ENCODE measurements around the gene TTC32. TPM values are rescaled to one million over a fixed set of nuclear protein-coding genes. Genes with fewer than 3 reads are reported as not detected.

TTC32 gene
- total and polyA plus RNA-seq, 2 donors (not counting 3 experiments of a cell fraction or from before 2014, with no cell fraction given) = 8.8 to 9.4 TPM

GRCh38 chr2:19851116-19851695 is 50.6 kb downstream of the TTC32 start:
- no peak overlapping the region for H3K4me2 ChIP-seq (ENCODE audit: insufficient read depth, low read length)
- no peak for FAIRE-seq
- no peaks in the 10 kb centered on the region for H4K20me1 ChIP-seq (replicated peaks; ENCODE audit: control insufficient read depth, extremely low read depth, insufficient read depth, low read length)
- ChIA-PET POLR2A (no interaction called here), CTCF (interaction anchor here (0.6 kb wide), 1 partner anchor 81 kb away, joined by 4 read pairs; no protein-coding TSS in a partner anchor)
- dilution Hi-C loops (cut with MboI; ENCODE audit: extremely low pct_ligation_motif_present, low sequenced_read_pairs) = no loop called here
- DNase-seq (ENCODE audit: low read depth, low spot score) = no peak
- no peak overlapping the region for H3K9ac ChIP-seq (replicated peaks; ENCODE audit: extremely low read depth, insufficient read depth, low read length)
- no peaks in the 10 kb centered on the region for H3K9me1 ChIP-seq (replicated peaks; ENCODE audit: control insufficient read depth, extremely low read depth, insufficient read depth, low read length)
- H3K27me3 ChIP-seq (ENCODE audit: control insufficient read depth in 2 of 2, insufficient read depth in 2 of 2, low read length in 2 of 2) = peaks cover 0 to 2% of the 10 kb centered on the region in 2 experiments
- no peaks in the 10 kb centered on the region for H3K9me3 ChIP-seq (replicated peaks; ENCODE audit: control insufficient read depth, insufficient read depth, low read length)
- intact Hi-C loops (cut with micrococcal nuclease) = no loop called here
- no peaks in the 10 kb centered on the region for H3K79me2 ChIP-seq (ENCODE audit: control insufficient read depth, insufficient read depth, low read length)
- no peak overlapping the region for H3K4me3 ChIP-seq (replicated peaks in 1 of 3; ENCODE audit: insufficient read depth in 1 of 3, low read depth in 1 of 3, low read length in 3 of 3)
- H3K36me3 ChIP-seq (ENCODE audit: control insufficient read depth in 2 of 2, extremely low read depth in 1 of 2, insufficient read depth in 2 of 2, low read length in 2 of 2) = no peaks in the 10 kb centered on the region
- H3K27ac ChIP-seq (ENCODE audit: insufficient read depth, low read depth, low read length) = no peak overlapping the region
- H3K4me1 ChIP-seq (ENCODE audit: control insufficient read depth, extremely low read depth, insufficient read depth, low read length) = no peaks in the 10 kb centered on the region
- no TSS peak for BruUV-seq (replicated peaks)
- TF ChIP-seq GATA2 (IDR thresholded peaks at IDR 0.05; ENCODE audit: insufficient read depth, insufficient read length, low read depth, low read length) (no peak), CTCF (IDR thresholded peaks at IDR 0.05; ENCODE audit: extremely low read depth in 1 of 2, insufficient read depth in 1 of 2, low read depth in 1 of 2, low read length in 2 of 2) (peak in 1 of 2 donors; percentile 12)
- no peak overlapping the region for H2AFZ ChIP-seq (ENCODE audit: low read depth, low read length)

GRCh38 chr2:19850056-19851050 is 51.4 kb downstream of the TTC32 start:
- intact Hi-C loops (cut with micrococcal nuclease) (no loop called here), dilution Hi-C loops (cut with MboI; ENCODE audit: extremely low pct_ligation_motif_present, low sequenced_read_pairs) (no loop called here)
- Histone ChIP-seq H3K27ac (ENCODE audit: insufficient read depth, low read depth, low read length) (no peak overlapping the region), H2AFZ (ENCODE audit: low read depth, low read length) (no peak overlapping the region), H3K9me1 (replicated peaks; ENCODE audit: control insufficient read depth, extremely low read depth, insufficient read depth, low read length) (no peaks in the 10 kb centered on the region), H4K20me1 (replicated peaks; ENCODE audit: control insufficient read depth, extremely low read depth, insufficient read depth, low read length) (no peaks in the 10 kb centered on the region), H3K27me3 (ENCODE audit: control insufficient read depth in 2 of 2, insufficient read depth in 2 of 2, low read length in 2 of 2) (peaks cover 0 to 2% of the 10 kb centered on the region in 2 experiments), H3K36me3 (ENCODE audit: control insufficient read depth in 2 of 2, extremely low read depth in 1 of 2, insufficient read depth in 2 of 2, low read length in 2 of 2) (no peaks in the 10 kb centered on the region), H3K4me3 (replicated peaks in 1 of 3; ENCODE audit: insufficient read depth in 1 of 3, low read depth in 1 of 3, low read length in 3 of 3) (no peak overlapping the region), H3K4me1 (ENCODE audit: control insufficient read depth, extremely low read depth, insufficient read depth, low read length) (no peaks in the 10 kb centered on the region), H3K9me3 (replicated peaks; ENCODE audit: control insufficient read depth, insufficient read depth, low read length) (no peaks in the 10 kb centered on the region), H3K79me2 (ENCODE audit: control insufficient read depth, insufficient read depth, low read length) (no peaks in the 10 kb centered on the region), H3K9ac (replicated peaks; ENCODE audit: extremely low read depth, insufficient read depth, low read length) (no peak overlapping the region), H3K4me2 (ENCODE audit: insufficient read depth, low read length) (no peak overlapping the region)
- BruUV-seq (replicated peaks) = no TSS peak
- no peak for TF ChIP-seq MYC (IDR thresholded peaks at IDR 0.05; ENCODE audit: low read depth, low read length)
- TF ChIP-seq POLR2A (IDR thresholded peaks at IDR 0.05; ENCODE audit: low read depth, low read length) = no peak
- no peak for TF ChIP-seq CTCF (IDR thresholded peaks at IDR 0.05; ENCODE audit: extremely low read depth in 1 of 2, insufficient read depth in 1 of 2, low read depth in 1 of 2, low read length in 2 of 2)
- TF ChIP-seq MAX (IDR thresholded peaks at IDR 0.05; ENCODE audit: insufficient read depth, insufficient read length) = no peak
- TF ChIP-seq FOS (IDR thresholded peaks at IDR 0.05; ENCODE audit: borderline replicate concordance, insufficient read depth, low read length) = no peak
- TF ChIP-seq GATA2 (IDR thresholded peaks at IDR 0.05; ENCODE audit: insufficient read depth, insufficient read length, low read depth, low read length) = no peak
- TF ChIP-seq EZH2 (IDR thresholded peaks at IDR 0.05; ENCODE audit: borderline replicate concordance, low read depth, low read length, severe bottlenecking) = no peak
- TF ChIP-seq JUN (IDR thresholded peaks at IDR 0.05; ENCODE audit: borderline replicate concordance, insufficient read depth, insufficient read length, low read depth) = no peak
- no peak for TF ChIP-seq POLR2AphosphoS5 (IDR thresholded peaks at IDR 0.05; ENCODE audit: insufficient read depth, low read depth, low read length)
- FAIRE-seq (no peak), DNase-seq (ENCODE audit: low read depth, low spot score) (no peak)
- ChIA-PET POLR2A (no interaction called here), CTCF (no interaction called here)

Data from endothelial cell of umbilical vein (primary cell).